ENCODE data around the gene DLK1.

DNA sequence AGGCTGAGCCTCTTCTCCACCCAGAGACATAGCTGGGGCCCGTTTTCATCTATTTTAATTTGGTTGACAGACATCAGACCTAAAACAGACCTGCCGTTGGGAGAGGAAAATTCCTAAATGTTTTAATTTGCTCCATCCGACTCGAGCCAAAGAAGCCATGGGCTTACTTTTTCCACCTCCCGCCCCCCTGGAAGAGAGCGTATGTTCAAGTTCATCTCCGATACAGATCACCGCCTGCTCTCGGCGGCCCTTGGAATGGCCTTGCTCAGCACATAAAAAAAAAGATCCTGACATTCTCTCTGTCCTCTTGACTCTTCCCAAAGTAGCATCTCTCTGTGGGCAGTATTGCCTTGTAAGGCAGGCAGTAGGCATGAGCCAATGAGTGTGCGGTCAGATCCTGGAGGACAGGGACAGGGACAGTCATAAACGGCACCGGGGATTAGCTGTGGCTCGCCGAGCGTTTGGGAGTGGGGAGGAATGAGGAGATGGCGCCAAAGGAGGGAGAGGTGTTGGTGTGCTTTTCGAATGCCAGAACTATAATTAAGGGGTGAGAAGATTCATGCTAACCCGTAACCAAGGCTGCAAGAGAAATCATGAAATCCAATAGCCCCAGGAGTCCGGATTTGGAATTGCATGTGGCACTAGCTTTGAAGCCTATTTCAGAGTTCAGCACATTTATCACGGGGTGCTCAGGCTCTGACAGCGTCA, 51.3 kb downstream of the DLK1 start:
- TF ChIP-seq, protein P1, sequence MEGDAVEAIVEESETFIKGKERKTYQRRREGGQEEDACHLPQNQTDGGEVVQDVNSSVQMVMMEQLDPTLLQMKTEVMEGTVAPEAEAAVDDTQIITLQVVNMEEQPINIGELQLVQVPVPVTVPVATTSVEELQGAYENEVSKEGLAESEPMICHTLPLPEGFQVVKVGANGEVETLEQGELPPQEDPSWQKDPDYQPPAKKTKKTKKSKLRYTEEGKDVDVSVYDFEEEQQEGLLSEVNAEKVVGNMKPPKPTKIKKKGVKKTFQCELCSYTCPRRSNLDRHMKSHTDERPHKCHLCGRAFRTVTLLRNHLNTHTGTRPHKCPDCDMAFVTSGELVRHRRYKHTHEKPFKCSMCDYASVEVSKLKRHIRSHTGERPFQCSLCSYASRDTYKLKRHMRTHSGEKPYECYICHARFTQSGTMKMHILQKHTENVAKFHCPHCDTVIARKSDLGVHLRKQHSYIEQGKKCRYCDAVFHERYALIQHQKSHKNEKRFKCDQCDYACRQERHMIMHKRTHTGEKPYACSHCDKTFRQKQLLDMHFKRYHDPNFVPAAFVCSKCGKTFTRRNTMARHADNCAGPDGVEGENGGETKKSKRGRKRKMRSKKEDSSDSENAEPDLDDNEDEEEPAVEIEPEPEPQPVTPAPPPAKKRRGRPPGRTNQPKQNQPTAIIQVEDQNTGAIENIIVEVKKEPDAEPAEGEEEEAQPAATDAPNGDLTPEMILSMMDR (IDR thresholded peaks at IDR 0.05; ENCODE audit: poor library complexity): no peak
- TF ChIP-seq EZH2 (IDR thresholded peaks at IDR 0.05; ENCODE audit: borderline replicate concordance) (no peak), EZH2phosphoT487 (IDR thresholded peaks at IDR 0.05; ENCODE audit: low read depth, severe bottlenecking, unreplicated experiment) (no peak)

Measured in hepatocyte (in vitro differentiated cells).